ENCODE data around the gene FAM174A.

- TF ChIP-seq RBBP5 (IDR thresholded peaks at IDR 0.05; ENCODE audit: borderline replicate concordance, insufficient read depth, low read length, poor library complexity, severe bottlenecking) (no peak), TAF15 (IDR thresholded peaks at IDR 0.05; ENCODE audit: low read depth, low read length) (no peak), ASH1L (IDR thresholded peaks at IDR 0.05; ENCODE audit: borderline replicate concordance, low read depth, partially characterized antibody) (no peak), ZNF277 (CRISPR knock-in tag; IDR thresholded peaks at IDR 0.05; ENCODE audit: borderline replicate concordance) (no peak), SMAD4 (CRISPR knock-in tag; conservative IDR thresholded peaks at IDR 0.05) (no peak), RFX5 (IDR thresholded peaks at IDR 0.05; ENCODE audit: low read depth, low read length) (no peak)
Observed at GRCh38 chr5:100616291-100616690, 81.1 kb downstream of the FAM174A start.
